ENCODE data around the gene CFAP46. TPM values are rescaled to one million over a fixed set of nuclear protein-coding genes. Genes with fewer than 3 reads are reported as not detected.

Gene CFAP46
- total and polyA plus RNA-seq, 2 of the 8 experiments (the other 6 are each of a cell fraction or from before 2014, with no cell fraction given) = 2.6 to 4.8 TPM

GRCh38 chr10:132845041-132845551, 97.3 kb downstream of the CFAP46 start:
- Histone ChIP-seq H3K4me1 (replicated peaks in 1 of 4; ENCODE audit: control insufficient read depth in 3 of 4, insufficient read depth in 4 of 4, low read length in 3 of 4) (no peaks in the 10 kb centered on the region; a peak in 1 of 7 replicates), H2BK20ac (ENCODE audit: low read length) (no peak overlapping the region), H3K36me3 (ENCODE audit: control insufficient read depth in 2 of 4, insufficient read depth in 4 of 4, low read length in 3 of 4) (no peaks in the 10 kb centered on the region), H3K56ac (replicated peaks; ENCODE audit: insufficient read length, low read depth, low read length) (no peak overlapping the region), H3K79me1 (ENCODE audit: low read depth, low read length) (no peaks in the 10 kb centered on the region), H3K79me2 (ENCODE audit: control insufficient read depth in 1 of 2, insufficient read depth in 2 of 2, low read length in 2 of 2) (no peaks in the 10 kb centered on the region), H3K27ac (ENCODE audit: low read depth, low read length) (no peak overlapping the region), H3K23me2 (ENCODE audit: low read depth, low read length) (no peaks in the 10 kb centered on the region), H3K9ac (replicated peaks in 1 of 4; ENCODE audit: extremely low read depth in 1 of 4, low read depth in 3 of 4, low read length in 3 of 4) (no peak overlapping the region), H3K4ac (replicated peaks; ENCODE audit: insufficient read length, low read depth, low read length) (no peak overlapping the region), H2AFZ (ENCODE audit: low read length) (no peak overlapping the region), H4K91ac (replicated peaks; ENCODE audit: insufficient read length, low read length) (no peak overlapping the region), H4K20me1 (replicated peaks in 1 of 2; ENCODE audit: control insufficient read depth in 1 of 2, insufficient read depth in 2 of 2, low read length in 2 of 2) (no peaks in the 10 kb centered on the region), H3K14ac (ENCODE audit: insufficient read length) (no peak overlapping the region), H3K18ac (ENCODE audit: extremely low read depth, low read length) (no peak overlapping the region), H3K4me2 (ENCODE audit: insufficient read depth in 1 of 2, low read depth in 2 of 2, low read length in 2 of 2) (no peak overlapping the region), H2BK12ac (ENCODE audit: low read depth, low read length) (no peak overlapping the region; the same call in 1 of the 2 replicates), H4K8ac (ENCODE audit: extremely low read depth, insufficient read depth, low read length) (peak overlapping the region; percentile 18; the same call in 1 of the 2 replicates), H2AK5ac (ENCODE audit: low read depth, low read length) (no peak overlapping the region), H3K4me3 (ENCODE audit: extremely low read depth in 1 of 4, insufficient read depth in 2 of 4, low read depth in 3 of 4, low read length in 4 of 4) (no peak overlapping the region), H2BK120ac (replicated peaks; ENCODE audit: low read depth, low read length) (no peak overlapping the region), H3K27me3 (replicated peaks in 1 of 4; ENCODE audit: control insufficient read depth in 3 of 4, extremely low read depth in 1 of 4, insufficient read depth in 3 of 4, low read length in 3 of 4) (no peaks in the 10 kb centered on the region), H3K9me3 (ENCODE audit: insufficient read depth in 2 of 2, low read depth in 1 of 2, low read length in 1 of 2) (peaks cover 19% of the 10 kb centered on the region in 2 experiments), H2BK5ac (ENCODE audit: low read depth, low read length) (no peak overlapping the region), H2BK15ac (ENCODE audit: low read length) (no peak overlapping the region; the same call in 1 of the 2 replicates), H4K5ac (ENCODE audit: insufficient read length, low read depth, low read length) (no peak overlapping the region), H3K23ac (ENCODE audit: insufficient read length) (no peak overlapping the region)
- 92% methylated on average over 15 of the region's 15 CpGs; no CpG with 5 or more reads in 1 of the 2 experiments for WGBS, 2 experiments (ENCODE audit: extremely low coverage in 1 of 2, insufficient coverage in 1 of 2, insufficient read length in 1 of 2, insufficient replicate concordance in 2 of 2, low coverage in 1 of 2, low lambda C conversion rate in 2 of 2, missing lambda C conversion rate in 1 of 2)
- TF ChIP-seq TAF1 (IDR thresholded peaks at IDR 0.05; ENCODE audit: low read depth, low read length) (no peak), NRF1 (IDR thresholded peaks at IDR 0.05; ENCODE audit: low read depth, low read length) (no peak), RFX5 (IDR thresholded peaks at IDR 0.05; ENCODE audit: borderline replicate concordance, low read depth, low read length) (no peak), POU5F1 (IDR thresholded peaks at IDR 0.05; ENCODE audit: low read depth, low read length) (no peak), CHD1 (IDR thresholded peaks at IDR 0.05; ENCODE audit: low read depth, low read length) (no peak), PHF8 (conservative IDR thresholded peaks at IDR 0.05; ENCODE audit: low read depth, low read length) (no peak), FOSL1 (IDR thresholded peaks at IDR 0.05; ENCODE audit: insufficient read depth, low read depth, low read length) (no peak), SIN3A (conservative IDR thresholded peaks at IDR 0.05 in 1 of 2, IDR thresholded peaks at IDR 0.05 in 1 of 2; ENCODE audit: low read depth in 1 of 2, low read length in 2 of 2) (no peak), ATF2 (IDR thresholded peaks at IDR 0.05; ENCODE audit: low read length) (no peak), KDM1A (IDR thresholded peaks at IDR 0.05; ENCODE audit: borderline replicate concordance, low read length) (no peak)
- DNase-seq (ENCODE audit: low read depth in 1 of 2, low spot score in 2 of 2) = no peak
- FAIRE-seq = no peak
- CTCF ChIA-PET (ENCODE audit: partially characterized antibody) = interaction anchor here (0.9 to 2.0 kb wide), 4 partner anchors 48 to 191 kb away, joined by 3 to 8 read pairs (median 3); no protein-coding TSS in a partner anchor
- POLR2A ChIA-PET (ENCODE audit: partially characterized antibody) = no interaction called here
